HG03159 (cell line): ENCODE data around the gene CD22.

Source experiments
- ATAC-seq: cut with Tn5 transposase; IDR thresholded peaks from one replicate; pipeline ENCODE4 v1.9.1; 2021; ENCODE audit warnings: mild to moderate bottlenecking, moderate library complexity; ENCODE audit not compliant: unreplicated experiment

Gene CD22

DNA sequence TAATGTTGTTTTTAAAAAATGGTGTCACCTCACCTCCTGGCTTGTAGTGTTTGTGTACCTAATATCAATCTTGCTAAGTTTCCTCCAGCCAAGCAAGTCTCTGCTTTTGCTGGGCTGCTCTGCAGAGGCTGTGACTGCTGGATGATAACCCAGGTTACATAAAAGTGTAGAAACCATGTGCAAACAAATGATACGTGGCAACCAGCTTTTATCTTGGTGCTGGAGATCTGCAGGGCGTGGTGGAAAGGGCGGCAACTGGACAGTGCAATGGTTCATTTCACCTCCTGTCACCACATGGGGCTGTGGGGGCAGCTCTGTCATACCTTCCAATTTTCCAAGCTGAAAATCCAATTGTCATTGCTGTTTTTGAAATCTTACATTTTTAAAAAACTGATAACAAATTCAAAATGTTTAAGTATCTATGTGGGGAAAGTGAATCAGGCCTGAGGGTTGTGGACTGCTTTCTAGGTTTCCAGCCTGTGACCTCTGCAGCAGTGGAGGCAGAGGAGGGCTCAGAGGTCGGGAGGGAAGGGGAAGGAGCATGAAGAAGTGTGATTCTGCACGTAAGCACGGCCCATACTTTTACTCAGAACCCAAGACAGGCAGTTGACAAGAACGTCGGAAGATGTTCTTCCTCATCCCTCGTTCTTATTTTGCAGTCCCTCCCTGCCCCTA is 51.6 kb downstream of the CD22 start:
- ATAC-seq = no peak

DNA sequence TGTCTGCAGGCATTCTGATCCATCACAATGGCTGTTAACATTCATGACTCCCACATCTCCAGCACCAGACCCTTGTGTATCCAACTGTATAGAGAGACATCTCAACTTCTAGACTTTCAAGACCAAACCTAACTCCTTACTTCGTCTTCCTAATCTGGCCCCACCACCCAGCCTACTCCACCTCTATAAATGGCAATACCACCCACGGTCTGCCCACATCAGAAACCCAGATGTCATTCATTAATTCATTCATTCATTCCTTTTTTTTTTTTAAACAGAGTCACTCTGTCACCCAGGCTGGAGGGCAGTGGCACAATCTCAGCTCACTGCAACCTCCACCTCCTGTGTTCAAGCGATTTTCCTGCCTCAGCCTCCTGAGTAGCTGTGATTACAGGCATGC is 52.3 kb downstream of the CD22 start:
- ATAC-seq = no peak

DNA sequence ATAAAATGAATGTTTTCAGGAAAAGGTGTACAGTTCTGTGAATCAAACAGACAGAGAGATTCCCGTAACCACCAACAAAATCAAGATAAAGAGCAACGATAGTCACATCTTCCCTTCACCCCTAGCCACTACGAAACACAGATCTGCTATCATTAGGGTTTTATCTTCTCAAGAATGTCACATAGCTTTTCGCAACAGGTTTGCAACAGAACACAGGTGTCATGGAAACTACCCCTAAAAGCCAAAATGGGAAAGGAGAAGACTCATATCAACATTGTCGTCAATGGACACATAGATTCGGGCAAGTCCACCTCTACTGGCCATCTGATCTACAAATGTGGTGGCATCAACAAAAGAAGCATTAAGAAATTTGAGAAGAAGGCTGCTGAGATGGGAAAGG is 52.9 kb downstream of the CD22 start:
- ATAC-seq = no peak

DNA sequence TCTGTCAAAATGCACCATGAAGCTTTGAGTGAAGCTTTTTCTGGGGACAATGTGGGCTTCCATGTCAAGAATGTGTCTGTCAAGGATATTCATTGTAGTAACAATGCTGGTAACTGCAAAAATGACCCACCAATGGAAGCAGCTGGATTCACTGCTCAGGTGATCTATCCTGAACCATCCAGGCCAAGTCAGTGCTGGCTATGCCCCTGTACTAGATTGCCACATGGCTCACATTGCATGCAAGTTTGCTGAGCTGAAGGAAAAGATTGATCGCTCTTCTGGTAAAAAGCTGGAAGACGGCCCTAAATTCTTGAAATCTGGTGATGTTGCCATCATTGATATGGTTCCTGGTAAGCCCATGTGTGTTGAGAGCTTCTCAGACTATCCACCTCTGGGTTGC is 54.5 kb downstream of the CD22 start:
- ATAC-seq = no peak

- no peak for ATAC-seq
These were observed 59.5 kb downstream of the CD22 start for GRCh38 chr19:35388277-35389054.

- no peak for ATAC-seq
These were observed 60.3 kb downstream of the CD22 start for GRCh38 chr19:35389192-35389861.

- no peak for ATAC-seq
These were observed 64.0 kb downstream of the CD22 start for GRCh38 chr19:35392742-35393715.

GRCh38 chr19:35395382-35396199 is 66.6 kb downstream of the CD22 start:
- ATAC-seq = no peak

- ATAC-seq = no peak
These were observed 67.4 kb downstream of the CD22 start for GRCh38 chr19:35396240-35396885.
